ENCODE data around the gene CKAP4.

Gene CKAP4

GRCh38 chr12:106247674-106248311, at the start of gene CKAP4:
TSS of gene CKAP4 (minus strand) at chr12:106248020. CDS start at chr12:106247851, 169 bp downstream.
- peak within 1 kb of the TSS; percentile 89 for H3K4me3 ChIP-seq (replicated peaks; ENCODE audit: low read depth, low read length)
- no peak for DNase-seq (ENCODE audit: extremely low read depth, low read depth)
- TF ChIP-seq, protein P1, sequence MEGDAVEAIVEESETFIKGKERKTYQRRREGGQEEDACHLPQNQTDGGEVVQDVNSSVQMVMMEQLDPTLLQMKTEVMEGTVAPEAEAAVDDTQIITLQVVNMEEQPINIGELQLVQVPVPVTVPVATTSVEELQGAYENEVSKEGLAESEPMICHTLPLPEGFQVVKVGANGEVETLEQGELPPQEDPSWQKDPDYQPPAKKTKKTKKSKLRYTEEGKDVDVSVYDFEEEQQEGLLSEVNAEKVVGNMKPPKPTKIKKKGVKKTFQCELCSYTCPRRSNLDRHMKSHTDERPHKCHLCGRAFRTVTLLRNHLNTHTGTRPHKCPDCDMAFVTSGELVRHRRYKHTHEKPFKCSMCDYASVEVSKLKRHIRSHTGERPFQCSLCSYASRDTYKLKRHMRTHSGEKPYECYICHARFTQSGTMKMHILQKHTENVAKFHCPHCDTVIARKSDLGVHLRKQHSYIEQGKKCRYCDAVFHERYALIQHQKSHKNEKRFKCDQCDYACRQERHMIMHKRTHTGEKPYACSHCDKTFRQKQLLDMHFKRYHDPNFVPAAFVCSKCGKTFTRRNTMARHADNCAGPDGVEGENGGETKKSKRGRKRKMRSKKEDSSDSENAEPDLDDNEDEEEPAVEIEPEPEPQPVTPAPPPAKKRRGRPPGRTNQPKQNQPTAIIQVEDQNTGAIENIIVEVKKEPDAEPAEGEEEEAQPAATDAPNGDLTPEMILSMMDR (IDR thresholded peaks at IDR 0.05; ENCODE audit: low read depth, low read length, missing control alignments): no peak

DNA sequence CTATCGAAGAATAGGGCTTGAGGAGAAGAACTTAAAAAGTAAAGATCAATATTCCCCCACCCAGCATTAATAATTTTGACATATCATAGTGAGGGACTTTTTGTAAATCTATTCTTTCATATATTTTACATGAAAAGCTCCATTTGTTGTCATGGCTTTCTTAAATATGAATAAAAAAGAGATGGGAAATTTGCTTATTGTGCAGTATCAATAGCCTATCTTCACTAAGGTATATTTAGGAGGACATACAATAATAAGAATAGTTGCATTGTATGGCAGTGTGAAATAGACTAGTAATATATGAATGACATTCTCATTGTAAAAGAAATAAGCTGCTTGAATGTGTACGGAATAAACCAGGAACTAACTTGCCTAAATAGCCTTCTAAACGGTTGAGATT, 49.3 kb upstream of the CKAP4 start:
- TF ChIP-seq, protein P1 (IDR thresholded peaks at IDR 0.05; ENCODE audit: low read depth, low read length, missing control alignments): no peak
- H3K4me3 ChIP-seq (replicated peaks; ENCODE audit: low read depth, low read length): no peak overlapping the region
- no peak for DNase-seq (ENCODE audit: extremely low read depth, low read depth)

- H3K4me3 ChIP-seq (replicated peaks; ENCODE audit: low read depth, low read length): no peak overlapping the region
- no peak for DNase-seq (ENCODE audit: extremely low read depth, low read depth)
- TF ChIP-seq, protein P1 (IDR thresholded peaks at IDR 0.05; ENCODE audit: low read depth, low read length, missing control alignments): no peak
These were observed 48.5 kb upstream of the CKAP4 start for GRCh38 chr12:106296179-106296877.

DNA sequence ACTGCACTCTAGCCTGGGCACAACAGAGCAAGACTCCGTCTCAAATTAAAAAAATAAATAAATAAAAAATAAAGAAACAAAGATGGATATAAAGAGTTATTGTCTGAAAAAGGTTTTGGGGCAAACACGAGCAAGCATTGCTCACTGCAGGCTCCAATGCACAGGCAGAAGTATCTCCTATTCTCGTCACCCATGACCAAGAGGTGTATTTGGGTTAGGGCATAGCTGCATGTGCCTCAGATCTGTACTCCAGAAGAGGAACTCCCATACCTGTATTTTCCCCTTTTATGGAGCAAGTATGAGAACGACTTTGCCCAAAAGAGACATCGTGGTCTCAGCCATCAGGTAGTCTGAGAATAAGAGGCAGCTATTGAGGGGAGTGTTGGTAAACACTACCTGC, 44.5 kb upstream of the CKAP4 start:
- no peak overlapping the region for H3K4me3 ChIP-seq (replicated peaks; ENCODE audit: low read depth, low read length)
- DNase-seq (ENCODE audit: extremely low read depth, low read depth): no peak
- TF ChIP-seq, protein P1 (IDR thresholded peaks at IDR 0.05; ENCODE audit: low read depth, low read length, missing control alignments): no peak

DNA sequence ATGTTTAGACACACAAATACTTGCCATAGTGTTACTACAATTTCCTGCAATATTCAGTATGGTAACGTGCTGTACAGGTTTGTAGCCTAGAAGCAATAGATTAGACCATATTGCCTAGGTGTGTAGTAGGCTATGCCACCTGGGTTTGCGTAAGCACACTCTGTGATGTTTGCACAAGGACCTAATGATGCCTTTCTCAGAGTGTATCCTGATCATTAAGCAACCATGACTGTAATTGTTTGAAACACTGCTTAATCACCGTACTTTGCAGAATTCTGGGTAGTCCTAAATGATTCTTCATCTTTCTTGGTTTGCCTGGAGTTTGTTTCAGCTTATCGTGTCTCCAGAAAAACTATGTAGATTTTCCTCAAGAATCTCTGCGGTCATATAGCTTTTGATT, 43.5 kb upstream of the CKAP4 start:
- DNase-seq (ENCODE audit: extremely low read depth, low read depth): no peak
- no peak overlapping the region for H3K4me3 ChIP-seq (replicated peaks; ENCODE audit: low read depth, low read length)
- TF ChIP-seq, protein P1 (IDR thresholded peaks at IDR 0.05; ENCODE audit: low read depth, low read length, missing control alignments): no peak

GRCh38 chr12:106290666-106291065, 42.8 kb upstream of the CKAP4 start:
- no peak for DNase-seq (ENCODE audit: extremely low read depth, low read depth)
- TF ChIP-seq, protein P1 (IDR thresholded peaks at IDR 0.05; ENCODE audit: low read depth, low read length, missing control alignments): no peak
- no peak overlapping the region for H3K4me3 ChIP-seq (replicated peaks; ENCODE audit: low read depth, low read length)

Data from HFF-Myc (cell line).